PFSK-1 (cell line): ENCODE measurements around the gene PRCD.

ENCODE experiments used
- POLR2AphosphoS5 ChIP-seq: IDR thresholded peaks from 2 replicates; pipeline ENCODE4 v1.6.1; 2012; ENCODE audit warnings: low read depth, mild to moderate bottlenecking, control low read depth, low read length, moderate library complexity
- REST ChIP-seq, 2 experiments: IDR thresholded peaks; 2 replicates each; pipeline versions ENCODE4 v1.6.1 to v1.8.0; 2011 to 2012; ENCODE audit warnings: low read depth in 2 of 2, low read length in 2 of 2, control low read depth in 1 of 2, inconsistent platforms in 1 of 2, mild to moderate bottlenecking in 1 of 2, moderate library complexity in 1 of 2; ENCODE audit not compliant: insufficient read depth in 1 of 2

- TF ChIP-seq POLR2AphosphoS5 (no peak), REST (IDR thresholded peaks at IDR 0.05; ENCODE audit: insufficient read depth in 1 of 2, low read depth in 2 of 2, low read length in 2 of 2) (no peak)
These were observed 29.9 kb downstream of the PRCD start for GRCh38 chr17:76569607-76570279.
